Stimulated activated CD8-positive, alpha-beta memory T cell treated with anti-CD3 and anti-CD28 coated beads, Interleukin-15, amount 100 ng/mL, for 48 hours (primary cell): Measurements from ENCODE around the gene CELSR1.
"Not testable (repeated sequence)": the region's sequence is repeated elsewhere in the genome, so short reads cannot be mapped to it uniquely, and the experiment has no call there.

Source experiments
- DNase-seq, 2 donors: peaks; one replicate each; pipeline ENCODE4 v3.0.0-alpha.2; 2020; ENCODE audit warnings: low read depth in 2 of 2

The CELSR1 gene

DNA sequence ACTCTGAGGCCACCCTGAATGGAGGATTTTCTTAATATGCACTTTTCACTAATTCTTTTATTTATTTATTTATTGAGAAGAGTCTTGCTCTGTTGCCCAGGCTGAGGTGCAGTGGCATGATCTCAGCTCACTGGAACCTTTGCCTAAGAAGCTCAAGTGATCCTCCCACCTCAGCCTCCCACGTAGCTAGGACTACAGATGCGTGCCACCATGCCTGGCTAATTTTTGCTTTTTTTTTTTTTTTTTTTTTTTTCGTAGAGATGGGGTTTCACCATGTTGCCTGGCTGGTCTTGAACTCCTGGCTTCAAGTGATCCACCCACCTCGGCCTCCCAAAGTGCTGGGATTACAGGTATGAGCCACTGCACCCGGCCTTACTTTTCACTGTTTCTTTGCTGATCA, 140.4 kb downstream of the CELSR1 start:
- not testable (repeated sequence) for DNase-seq

GRCh38 chr22:46395145-46395544, 142.3 kb downstream of the CELSR1 start:
- DNase-seq, result no peak

GRCh38 chr22:46394622-46395021, 142.8 kb downstream of the CELSR1 start:
- DNase-seq, result no peak

GRCh38 chr22:46393873-46394272, 143.5 kb downstream of the CELSR1 start:
- DNase-seq, result no peak

DNA sequence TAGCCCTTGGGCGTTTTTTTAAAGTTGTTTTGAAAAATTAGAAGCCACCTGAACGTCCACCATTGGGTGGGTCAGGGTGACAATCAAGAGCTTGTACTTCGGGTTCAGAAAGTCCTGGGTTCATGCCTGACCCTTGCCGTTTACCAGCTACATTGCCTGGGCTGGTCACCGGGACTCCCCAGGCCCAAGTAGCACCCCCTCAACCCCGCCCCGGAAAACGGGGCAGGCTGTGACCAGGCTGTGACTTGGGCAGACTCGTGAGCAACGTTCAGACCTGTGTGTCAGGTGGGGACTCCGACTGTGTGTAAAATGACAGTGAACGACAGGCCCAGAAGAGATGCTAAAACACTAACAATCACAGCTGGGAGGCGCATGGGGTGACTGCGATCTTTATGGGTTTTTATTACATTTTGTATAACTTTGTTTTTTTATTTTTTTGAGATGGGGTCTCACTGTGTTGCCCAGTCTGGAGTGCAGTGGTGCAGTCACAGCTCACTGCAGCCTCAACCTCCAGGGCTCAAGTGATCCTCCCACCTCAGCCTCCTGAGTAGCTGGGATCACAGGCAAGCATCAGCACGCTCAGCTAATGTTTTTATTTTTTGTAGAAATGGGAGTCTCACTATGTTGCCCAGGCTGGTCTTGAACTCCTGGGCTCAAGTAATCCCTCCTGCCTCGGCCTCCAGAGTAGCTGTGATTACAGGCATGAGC, 145.1 kb downstream of the CELSR1 start:
- DNase-seq, result no peak

- no peak for DNase-seq
Measured at GRCh38 chr22:46391486-46392136, 145.8 kb downstream of the CELSR1 start.

DNA sequence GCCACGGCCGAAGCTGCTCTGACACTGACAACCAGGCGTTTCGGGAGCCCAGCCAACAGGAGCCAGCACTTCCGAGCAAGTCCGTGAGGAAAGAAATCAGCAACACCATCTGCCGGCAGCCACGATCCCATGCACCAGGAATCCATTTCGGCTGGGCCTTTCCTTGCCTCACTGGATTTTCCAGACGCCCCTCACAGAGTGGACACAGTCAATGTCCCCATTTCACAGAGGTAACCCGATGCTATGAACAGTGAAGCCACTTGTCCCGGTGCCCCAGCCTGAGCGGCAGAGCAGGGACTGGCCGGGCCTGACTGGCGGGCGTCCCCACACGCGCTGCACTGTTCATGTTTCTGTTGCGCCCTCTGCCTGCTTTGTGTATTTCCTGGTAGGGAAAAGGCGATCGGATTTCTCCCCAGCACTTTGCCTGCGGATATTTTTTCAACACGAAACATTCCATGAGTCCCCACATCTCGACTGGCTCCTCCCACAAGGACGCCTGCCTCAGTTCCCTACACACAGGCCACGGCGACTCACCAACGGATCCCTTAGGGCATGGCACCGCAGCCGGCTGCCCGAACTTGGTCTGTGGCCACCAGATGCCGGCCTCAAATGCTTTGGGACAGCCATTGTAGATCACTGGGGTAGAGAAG, 146.6 kb downstream of the CELSR1 start:
- no peak for DNase-seq

DNA sequence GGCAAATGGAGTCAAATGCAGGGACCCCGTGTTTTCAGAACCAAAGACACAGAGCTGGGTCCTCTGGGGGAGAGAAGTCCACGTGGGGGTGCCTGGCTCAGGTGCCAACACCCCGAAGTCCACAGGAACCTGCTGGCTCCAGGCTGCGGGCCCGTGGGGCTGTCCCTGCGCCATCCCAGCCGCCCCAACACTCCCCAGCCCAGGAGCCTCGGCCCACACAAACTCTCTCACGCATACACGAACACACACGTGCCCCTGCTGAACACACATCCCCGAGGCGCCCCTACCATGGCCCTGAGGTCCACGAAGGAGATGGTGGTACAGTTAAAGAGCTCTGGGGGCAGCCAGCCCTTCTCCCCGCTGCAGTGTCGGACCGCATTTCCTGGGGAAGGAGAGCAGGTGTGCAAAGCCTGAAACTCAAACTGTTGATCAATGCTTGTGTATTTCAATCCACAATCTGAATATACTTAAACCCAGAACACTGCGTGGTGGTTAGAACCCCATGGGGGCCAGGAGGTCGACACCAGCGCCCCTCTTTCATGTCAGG, 147.2 kb downstream of the CELSR1 start:
- DNase-seq, result no peak

DNA sequence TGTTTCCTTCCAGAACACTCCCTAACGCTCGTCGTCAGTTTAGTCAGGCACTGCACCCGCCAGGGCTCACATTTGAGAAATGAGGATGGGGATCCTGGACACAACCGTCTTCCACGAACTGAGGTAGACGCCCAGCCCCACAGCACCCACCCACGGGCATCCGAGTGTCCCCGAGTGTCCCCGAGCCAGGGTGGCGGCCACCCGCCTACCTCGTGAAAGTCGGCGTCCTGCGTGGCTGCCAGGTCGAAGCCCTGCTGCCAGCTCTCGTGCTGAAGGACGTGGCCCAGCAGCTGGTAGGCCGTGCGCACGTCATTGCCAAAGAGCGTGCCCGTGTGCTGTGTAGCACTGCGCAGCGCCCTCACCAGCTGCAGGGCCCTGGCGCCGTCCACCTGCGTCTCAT, 148.3 kb downstream of the CELSR1 start:
- DNase-seq, result no peak

DNA sequence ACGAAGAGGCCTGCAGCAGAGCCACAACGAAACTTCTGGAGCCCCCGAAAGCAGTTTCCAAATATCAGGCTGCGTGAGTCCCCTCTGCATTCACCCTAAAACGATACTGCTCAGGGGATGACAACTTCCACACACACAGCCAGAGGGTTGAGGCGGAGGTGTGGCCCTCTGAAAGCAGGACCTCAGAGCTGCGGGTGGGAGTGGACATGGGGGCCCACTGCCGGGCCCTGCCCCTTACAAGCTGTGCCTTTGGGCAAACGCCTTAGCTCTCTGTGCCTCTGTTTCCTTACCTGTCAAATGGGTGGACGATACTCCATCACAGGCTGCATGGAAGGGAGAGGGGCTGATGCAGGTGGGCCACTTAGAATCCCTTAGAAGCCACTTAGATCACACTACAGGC, 148.8 kb downstream of the CELSR1 start:
- no peak for DNase-seq

DNA sequence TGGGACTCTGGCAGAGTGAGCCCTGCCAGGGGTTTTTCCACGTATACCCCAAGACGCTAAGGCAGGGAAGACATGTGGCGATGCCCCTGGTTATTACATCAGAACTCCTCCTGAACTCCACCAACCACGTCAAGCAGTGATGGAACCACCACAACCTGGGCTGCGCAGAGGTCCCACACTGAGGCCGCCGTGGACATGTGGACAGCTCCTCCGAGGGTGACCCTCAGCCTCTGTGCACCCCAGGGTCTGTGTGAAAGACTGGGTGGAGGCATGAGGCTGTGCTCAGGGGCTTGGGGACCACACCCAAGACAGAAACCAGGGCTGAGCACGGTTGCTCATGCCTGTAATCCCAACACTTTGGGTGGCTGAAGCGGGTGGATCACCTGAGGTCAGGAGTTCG, 149.7 kb downstream of the CELSR1 start:
- DNase-seq, result no peak

DNA sequence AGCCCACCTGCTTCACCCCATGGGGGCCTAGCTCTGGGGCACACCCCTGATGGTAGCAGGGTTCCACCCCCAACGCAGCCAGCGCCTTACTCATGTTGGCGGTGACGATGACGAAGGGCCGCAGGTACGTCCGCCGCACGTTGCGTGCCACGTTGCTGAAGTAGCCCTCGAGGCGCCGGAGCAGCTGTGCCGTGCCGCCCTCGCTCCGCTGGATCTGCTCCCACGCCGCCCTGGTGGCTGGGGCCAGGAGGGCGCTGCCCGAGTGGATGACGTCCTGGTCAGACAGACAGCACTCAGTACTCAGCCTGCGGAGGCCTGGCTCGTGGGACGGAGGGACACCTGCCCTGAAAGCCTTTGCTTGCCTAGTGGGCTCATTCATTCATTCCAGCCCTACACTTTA, 151.1 kb downstream of the CELSR1 start:
- no peak for DNase-seq

GRCh38 chr22:46382524-46382923, 154.9 kb downstream of the CELSR1 start:
- DNase-seq, result no peak

GRCh38 chr22:46381731-46382130, 155.7 kb downstream of the CELSR1 start:
- no peak for DNase-seq

DNA sequence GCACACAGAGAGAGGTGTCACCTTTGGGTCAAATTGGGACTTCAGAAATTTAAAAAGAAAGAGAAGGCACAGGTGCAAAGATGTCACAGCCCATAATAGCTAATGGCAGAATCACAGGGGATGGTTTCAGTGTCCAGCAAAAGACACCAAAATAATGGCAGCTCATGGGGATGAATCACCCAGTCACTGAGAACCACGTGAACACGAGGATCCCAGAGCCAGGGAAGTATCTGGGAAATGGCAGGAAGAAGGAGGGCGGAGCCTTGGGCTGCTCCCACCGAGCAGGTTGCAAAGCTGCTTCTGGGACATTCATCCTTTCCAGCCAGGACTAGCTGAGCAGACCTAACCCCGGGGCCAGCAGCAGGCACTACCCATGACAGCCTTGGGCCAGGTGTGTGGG, 156.3 kb downstream of the CELSR1 start:
- DNase-seq, result no peak

DNA sequence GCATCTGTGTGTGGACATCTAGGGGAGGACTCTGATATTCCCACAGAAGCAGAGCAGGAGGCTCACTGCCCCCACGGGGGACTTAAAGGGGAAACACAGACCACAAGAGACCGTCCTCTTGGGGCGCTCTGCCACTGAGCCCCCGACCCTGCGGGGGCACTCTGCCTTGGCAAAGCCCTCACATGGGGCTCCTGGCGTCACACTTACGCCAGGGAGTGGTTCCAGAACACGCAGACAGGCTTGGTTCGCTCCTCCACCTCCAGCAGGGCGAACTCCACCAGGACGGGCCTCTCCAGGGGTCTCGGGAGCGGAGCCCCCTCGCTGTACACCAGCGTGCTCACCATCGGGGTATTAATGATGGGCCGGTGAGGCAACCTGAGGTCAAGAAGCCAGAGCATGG, 156.8 kb downstream of the CELSR1 start:
- no peak for DNase-seq

- no peak for DNase-seq
Measured at GRCh38 chr22:46380069-46380468, 157.4 kb downstream of the CELSR1 start.

- DNase-seq, result no peak
Measured at GRCh38 chr22:46379066-46379930, 158.1 kb downstream of the CELSR1 start.

- DNase-seq, result no peak
Measured at GRCh38 chr22:46378426-46379065, 158.9 kb downstream of the CELSR1 start.

DNA sequence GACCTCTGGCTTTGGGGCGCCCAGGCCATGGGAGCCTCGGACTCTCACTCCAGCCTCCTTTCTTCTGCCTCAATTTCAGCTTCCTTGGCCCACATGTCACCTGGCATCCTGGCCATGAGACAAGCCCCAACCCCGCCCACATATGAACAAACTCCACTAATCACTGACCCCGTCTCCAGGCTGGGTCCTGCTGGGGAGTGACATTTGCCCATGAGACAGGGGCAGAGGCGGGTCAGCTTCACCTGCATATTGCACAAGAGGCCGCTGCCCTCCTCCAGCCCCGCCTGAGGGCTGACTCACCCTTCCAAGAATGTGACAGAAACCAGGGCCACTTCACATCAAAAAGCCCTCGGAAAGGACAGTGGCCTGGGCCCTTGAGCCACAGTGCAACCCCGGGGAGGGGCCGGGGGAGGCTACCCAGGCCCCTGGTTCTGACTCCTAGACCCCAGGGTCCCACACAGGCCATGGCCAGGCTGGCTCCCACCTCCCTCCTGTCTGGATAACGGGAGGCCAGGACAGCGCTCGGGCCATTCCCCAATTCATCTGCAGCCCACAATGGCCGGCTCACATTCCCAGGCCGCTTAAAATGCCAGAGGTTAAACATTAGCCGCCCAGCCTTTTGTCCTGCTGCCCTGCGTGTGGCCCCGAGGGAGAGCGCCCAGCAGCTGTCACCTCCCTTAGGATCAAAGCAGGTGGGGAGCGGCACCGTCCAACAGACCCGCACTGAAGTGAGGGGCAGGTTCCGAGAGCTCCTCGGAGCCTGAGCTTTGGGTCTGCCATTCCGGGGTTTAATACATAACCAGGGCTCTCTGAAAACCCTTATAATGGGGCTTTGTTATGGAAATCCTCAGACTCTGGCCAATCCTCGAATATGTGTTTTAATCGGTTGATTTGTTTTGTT, 159.6 kb downstream of the CELSR1 start:
- DNase-seq, result no peak
